Central memory CD8-positive, alpha-beta T cell (primary cell): ENCODE results near the gene PPRC1.

ENCODE experiments used
- ATAC-seq: fragments of 150-1000 bp; cut with Tn5 transposase; replicated peaks from 2 replicates; pipeline ENCODE4 v1.10.0; 2022; ENCODE audit warnings: mild to moderate bottlenecking, moderate FRiP score, moderate number of reproducible peaks; ENCODE audit not compliant: poor library complexity, severe bottlenecking; ENCODE audit errors: extremely low read depth
- DNase-seq, 2 donors: peaks; one replicate each; pipeline ENCODE4 v3.0.0; 2021; ENCODE audit warnings: low spot score in 2 of 2
- H3K27ac Mint-ChIP-seq: one replicate; pipeline ENCODE4 v1.8.0; 2022; ENCODE audit warnings: low read depth, mild to moderate bottlenecking, moderate library complexity, mixed read lengths
- H3K27me3 Mint-ChIP-seq: one replicate; pipeline ENCODE4 v1.8.0; 2022; ENCODE audit warnings: mixed read lengths
- H3K36me3 Mint-ChIP-seq: one replicate; pipeline ENCODE4 v1.8.0; 2022; ENCODE audit warnings: mild to moderate bottlenecking, moderate library complexity, mixed read lengths; ENCODE audit not compliant: insufficient read depth
- H3K4me1 Mint-ChIP-seq: one replicate; pipeline ENCODE4 v1.8.0; 2022; ENCODE audit warnings: mixed read lengths
- H3K4me3 Mint-ChIP-seq: one replicate; pipeline ENCODE4 v1.8.0; 2022; ENCODE audit warnings: mild to moderate bottlenecking, moderate library complexity, mixed read lengths
- H3K9me3 Mint-ChIP-seq: one replicate; pipeline ENCODE4 v1.8.0; 2022; ENCODE audit warnings: mixed read lengths

PPRC1 gene

GRCh38 chr10:102113261-102113955 lies 19.4 kb upstream of the PPRC1 start:
- Mint-ChIP-seq H3K4me3 (peak overlapping the region; percentile 91), H3K4me1 (peaks cover 74% of the 10 kb centered on the region), H3K27me3 (no peaks in the 10 kb centered on the region), H3K36me3 (peaks cover 33% of the 10 kb centered on the region), H3K9me3 (no peaks in the 10 kb centered on the region), H3K27ac (peak overlapping the region; percentile 89)
- DNase-seq (no peak), ATAC-seq (no peak)

GRCh38 chr10:102113956-102114857 lies 18.6 kb upstream of the PPRC1 start:
- peak overlapping the region; percentile 91 for H3K4me3 Mint-ChIP-seq
- no peaks in the 10 kb centered on the region for H3K9me3 Mint-ChIP-seq
- no peak for DNase-seq
- peak overlapping the region; percentile 89 for H3K27ac Mint-ChIP-seq
- H3K4me1 Mint-ChIP-seq, result peaks cover 74% of the 10 kb centered on the region
- H3K36me3 Mint-ChIP-seq, result peaks cover 28% of the 10 kb centered on the region
- ATAC-seq, result peak; percentile 16
- H3K27me3 Mint-ChIP-seq, result no peaks in the 10 kb centered on the region

GRCh38 chr10:102114861-102115618 lies 17.8 kb upstream of the PPRC1 start:
- Mint-ChIP-seq H3K27me3 (no peaks in the 10 kb centered on the region), H3K4me1 (peaks cover 79% of the 10 kb centered on the region), H3K9me3 (no peaks in the 10 kb centered on the region), H3K4me3 (peak overlapping the region; percentile 91), H3K27ac (peak overlapping the region; percentile 56), H3K36me3 (peaks cover 25% of the 10 kb centered on the region)
- peak; percentile 43 to 50 for DNase-seq
- peak; percentile 60 for ATAC-seq

GRCh38 chr10:102115775-102116174 lies 17.1 kb upstream of the PPRC1 start:
- H3K27ac Mint-ChIP-seq, result peak overlapping the region; percentile 56
- H3K9me3 Mint-ChIP-seq, result no peaks in the 10 kb centered on the region
- no peak for ATAC-seq
- H3K27me3 Mint-ChIP-seq, result no peaks in the 10 kb centered on the region
- DNase-seq, result no peak
- H3K4me1 Mint-ChIP-seq, result peaks cover 80% of the 10 kb centered on the region
- H3K36me3 Mint-ChIP-seq, result peaks cover 22% of the 10 kb centered on the region
- peak overlapping the region; percentile 91 for H3K4me3 Mint-ChIP-seq

GRCh38 chr10:102116656-102117055 lies 16.2 kb upstream of the PPRC1 start:
- DNase-seq, result no peak
- ATAC-seq, result no peak
- Mint-ChIP-seq H3K4me3 (peak overlapping the region; percentile 91), H3K9me3 (no peaks in the 10 kb centered on the region), H3K27ac (peak overlapping the region; percentile 56), H3K4me1 (peaks cover 83% of the 10 kb centered on the region), H3K27me3 (no peaks in the 10 kb centered on the region), H3K36me3 (peaks cover 23% of the 10 kb centered on the region)

GRCh38 chr10:102117391-102118159 lies 15.3 kb upstream of the PPRC1 start:
- Mint-ChIP-seq H3K4me3 (peak overlapping the region; percentile 91), H3K36me3 (peaks cover 23% of the 10 kb centered on the region), H3K27ac (peak overlapping the region; percentile 82), H3K9me3 (no peaks in the 10 kb centered on the region), H3K4me1 (peaks cover 77% of the 10 kb centered on the region), H3K27me3 (no peaks in the 10 kb centered on the region)
- DNase-seq (peak; percentile 35 to 43), ATAC-seq (peak; percentile 28)

- no peak for DNase-seq
- Mint-ChIP-seq H3K4me1 (peaks cover 64% of the 10 kb centered on the region), H3K9me3 (no peaks in the 10 kb centered on the region)
These were observed 14.0 kb upstream of the PPRC1 start for GRCh38 chr10:102118867-102119266.

GRCh38 chr10:102119417-102120141 lies 13.3 kb upstream of the PPRC1 start:
- H3K27me3 Mint-ChIP-seq, result no peaks in the 10 kb centered on the region
- no peaks in the 10 kb centered on the region for H3K9me3 Mint-ChIP-seq
- H3K36me3 Mint-ChIP-seq, result peaks cover 23% of the 10 kb centered on the region
- H3K4me1 Mint-ChIP-seq, result peaks cover 63% of the 10 kb centered on the region
- DNase-seq (peak; percentile 29 to 30), ATAC-seq (peak; percentile 12)
- H3K27ac Mint-ChIP-seq, result peak overlapping the region; percentile 90
- H3K4me3 Mint-ChIP-seq, result peak overlapping the region; percentile 91

More at GRCh38 chr10:102118867-102119266, 14.0 kb upstream of the PPRC1 start:
- H3K36me3 Mint-ChIP-seq, result peaks cover 23% of the 10 kb centered on the region
- no peak for ATAC-seq
- H3K4me3 Mint-ChIP-seq, result peak overlapping the region; percentile 91
- no peaks in the 10 kb centered on the region for H3K27me3 Mint-ChIP-seq
- peak overlapping the region; percentile 90 for H3K27ac Mint-ChIP-seq

- H3K4me1 Mint-ChIP-seq, result peaks cover 57% of the 10 kb centered on the region
- peak; percentile 64 for ATAC-seq
- no peaks in the 10 kb centered on the region for H3K9me3 Mint-ChIP-seq
- H3K27ac Mint-ChIP-seq, result peak within 1 kb of the TSS; percentile 90
- peaks cover 21% of the 10 kb centered on the region for H3K36me3 Mint-ChIP-seq
- peak; percentile 56 to 69 for DNase-seq
- peak within 1 kb of the TSS; percentile 91 for H3K4me3 Mint-ChIP-seq
- H3K27me3 Mint-ChIP-seq, result no peaks in the 10 kb centered on the region
These were observed 12.5 kb upstream of the PPRC1 start, which contains the start of gene LDB1 for GRCh38 chr10:102120142-102120990. TSS of gene LDB1 (minus strand) at chr10:102120368. CDS start at chr10:102120110, 258 bp downstream.

- H3K9me3 Mint-ChIP-seq, result no peaks in the 10 kb centered on the region
- DNase-seq (no peak), ATAC-seq (no peak)
- H3K36me3 Mint-ChIP-seq, result peaks cover 21% of the 10 kb centered on the region
- peak overlapping the region; percentile 90 for H3K27ac Mint-ChIP-seq
- peaks cover 49% of the 10 kb centered on the region for H3K4me1 Mint-ChIP-seq
- no peaks in the 10 kb centered on the region for H3K27me3 Mint-ChIP-seq
- peak overlapping the region; percentile 91 for H3K4me3 Mint-ChIP-seq
These were observed 11.7 kb upstream of the PPRC1 start for GRCh38 chr10:102120991-102121738.
